GM12878 (cell line): Measurements from ENCODE around the gene ABCA9. TPM values are rescaled to one million over a fixed set of nuclear protein-coding genes. Genes with fewer than 3 reads are reported as not detected.

Experiments
- ATAC-seq: fragments of 200-7000 bp; cut with Tn5 transposase; 3 replicates; pipeline ENCODE4 v1.9.1; 2020; ENCODE audit warnings: mild to moderate bottlenecking, moderate library complexity
- BruUV-seq: library from RNA; stranded (reverse); fragments of 400-500 nt; replicated peaks from 2 replicates; lab custom pipeline; 2021; lab: Mats Ljungman, UMichigan
- CTCF ChIA-PET: fragments of 300-600 bp; sonication (Branson Sonifier 250); formaldehyde crosslinking; extraction: SDS; loops from one replicate; lab custom pipeline; 2021; ENCODE audit warnings: inconsistent platforms; lab: Yijun Ruan, JAX
- POLR2A ChIA-PET: fragments of 350-600 bp; formaldehyde crosslinking; extraction: SDS; loops from one replicate; lab custom pipeline; 2021; ENCODE audit warnings: inconsistent platforms; lab: Charles Lee
- RAD21 ChIA-PET: fragments of 300-600 bp; sonication (Branson Sonifier 250); formaldehyde crosslinking; loops from one replicate; lab custom pipeline; 2023; ENCODE audit warnings: antibody characterized with exemption; ENCODE audit not compliant: unreplicated experiment; lab: Charles Lee
- SMC1A ChIA-PET: fragments of 300-600 bp; sonication (Branson Sonifier 250); formaldehyde crosslinking; loops from one replicate; lab custom pipeline; 2023; ENCODE audit not compliant: unreplicated experiment, uncharacterized antibody; lab: Charles Lee
- DNase-seq: peaks from one replicate; pipeline ENCODE4 v3.0.0-alpha.2; 2011; ENCODE audit warnings: low read depth, low spot score
- FAIRE-seq: peaks from 3 replicates; lab custom pipeline; 2011; peaks lifted over from hg19 to GRCh38; lab: Jason Lieb, UNC
- H2AFZ ChIP-seq: 2 replicates; pipeline ENCODE4 v1.6.0; 2011; ENCODE audit warnings: low read depth, low read length, control low read depth; ENCODE audit not compliant: control insufficient read depth
- H3K27ac ChIP-seq: 2 replicates; pipeline ENCODE4 v1.5.1; 2011; ENCODE audit warnings: control low read depth; ENCODE audit not compliant: control insufficient read depth, insufficient read depth
- H3K27me3 ChIP-seq, 2 experiments: replicated peaks in 1 of 2; 2 replicates each; pipeline versions ENCODE4 v1.6.0 to v1.6.1; 2011; ENCODE audit warnings: low read length in 1 of 2; ENCODE audit not compliant: control insufficient read depth in 2 of 2, insufficient read depth in 2 of 2
- H3K36me3 ChIP-seq, 2 experiments: 2 replicates each; pipeline ENCODE4 v1.5.1; 2011; ENCODE audit warnings: low read length in 1 of 2; ENCODE audit not compliant: control insufficient read depth in 2 of 2, insufficient read depth in 2 of 2
- H3K4me1 ChIP-seq: 2 replicates; pipeline ENCODE4 v1.6.1; 2011; ENCODE audit warnings: mild to moderate bottlenecking, low read length, moderate library complexity, mixed read lengths; ENCODE audit not compliant: control insufficient read depth, insufficient read depth
- H3K4me2 ChIP-seq: 2 replicates; pipeline ENCODE4 v1.6.0; 2011; ENCODE audit warnings: control low read depth; ENCODE audit not compliant: control insufficient read depth, insufficient read depth
- H3K4me3 ChIP-seq: fragments of 200-600 bp; sonication (generic); 2 replicates; pipeline ENCODE4 v1.5.1; 2016
- H3K79me2 ChIP-seq: 2 replicates; pipeline ENCODE4 v1.6.0; 2011; ENCODE audit warnings: low read length; ENCODE audit not compliant: control insufficient read depth, insufficient read depth
- H3K9ac ChIP-seq: 2 replicates; pipeline ENCODE4 v1.8.0; 2011; ENCODE audit warnings: low read length, control low read depth, mixed read lengths; ENCODE audit not compliant: control insufficient read depth, insufficient read depth
- H3K9me3 ChIP-seq: replicated peaks from 3 replicates; pipeline ENCODE4 v1.5.1; 2011; ENCODE audit warnings: mild to moderate bottlenecking, low read length; ENCODE audit not compliant: control insufficient read depth, insufficient read depth
- H4K20me1 ChIP-seq: 2 replicates; pipeline ENCODE4 v1.6.0; 2011; ENCODE audit not compliant: control insufficient read depth, insufficient read depth
- CBFB ChIP-seq: IDR thresholded peaks from 2 replicates; pipeline ENCODE4 v1.6.1; 2016; ENCODE audit warnings: antibody characterized with exemption, low read depth
- CREB1 ChIP-seq: IDR thresholded peaks from 2 replicates; pipeline ENCODE4 v1.6.1; 2012; ENCODE audit warnings: low read depth, mild to moderate bottlenecking, inconsistent platforms
- EED ChIP-seq: sonication (generic); IDR thresholded peaks from 2 replicates; pipeline ENCODE4 v1.6.1; 2016; ENCODE audit warnings: antibody characterized with exemption, low read depth
- NBN ChIP-seq: fragments of 450-650 bp; IDR thresholded peaks from 2 replicates; pipeline ENCODE4 v1.6.1; 2016
- SPI1 ChIP-seq: IDR thresholded peaks from 2 replicates; pipeline ENCODE4 v1.6.1; 2011; ENCODE audit warnings: low read depth, mild to moderate bottlenecking, low read length, moderate library complexity, borderline replicate concordance; ENCODE audit not compliant: insufficient read depth
- SREBF2 ChIP-seq: IDR thresholded peaks from 2 replicates; pipeline ENCODE4 v1.6.1; 2012; ENCODE audit warnings: mild to moderate bottlenecking, low read length
- ZNF207 ChIP-seq: fragments of 450-650 bp; IDR thresholded peaks from 2 replicates; pipeline ENCODE4 v1.6.1; 2014; ENCODE audit warnings: antibody characterized with exemption, mild to moderate bottlenecking, borderline replicate concordance
- ZNF24 ChIP-seq: fragments of 450-650 bp; IDR thresholded peaks from 2 replicates; pipeline ENCODE4 v1.6.1; 2017; ENCODE audit warnings: antibody characterized with exemption, mild to moderate bottlenecking
- WGBS: methylation state at CpG from one replicate; pipeline ENCODE4 v1.1.6; 2016; ENCODE audit warnings: low lambda C conversion rate; ENCODE audit not compliant: insufficient replicate concordance, insufficient coverage; ENCODE audit errors: missing lambda C conversion rate; 5-methylcytosine and 5-hydroxymethylcytosine counted together
- in situ Hi-C: fragments of 300-500 bp; cut with MboI; formaldehyde crosslinking; loops from 9 replicates; pipeline ENCODE4 v1.14.3; 2018; ENCODE audit warnings: mixed read lengths
- intact Hi-C: fragments of 100-400 bp; cut with micrococcal nuclease; formaldehyde crosslinking; loops from one replicate; pipeline ENCODE4 v1.14.2; 2022; ENCODE audit not compliant: unreplicated experiment
- polyA plus RNA-seq, 11 experiments: library from polyadenylated mRNA; depleted of rRNA in 4 of 11; unstranded in 6 of 11; stranded (reverse) in 5 of 11; fragments of >200 nt; fragmentation: Nextera tagmentation in 4 of 11; fragmentation: Illumina TruSeq in 1 of 11; extraction: Ambion mirVana in 4 of 11; extraction: Trizol in 1 of 11; gene quantifications; 1 replicate in 1 of 11; 2 replicates in 10 of 11; pipeline versions ENCODE4 v1.2.1 to v1.2.3, GENCODE V29; 2011 to 2016; ENCODE audit warnings: inconsistent platforms in 2 of 11, missing spikeins in 2 of 11, low read depth in 1 of 11
- total RNA-seq, 4 experiments: library from RNA; depleted of rRNA in 3 of 4; stranded (reverse); fragments of >200 nt in 3 of 4; fragmentation: Illumina TruSeq in 1 of 4; extraction: Trizol in 1 of 4; gene quantifications; 2 replicates each; pipeline versions ENCODE4 v1.2.1 to v1.2.3, GENCODE V29; 2013 to 2021
- TF ChIP-seq, protein P1 (sequence below), 3 experiments: IDR thresholded peaks in 2 of 3; conservative IDR thresholded peaks in 1 of 3; 2 replicates each; pipeline ENCODE4 v1.5.1; 2011; ENCODE audit warnings: low read depth in 3 of 3, low read length in 3 of 3, mild to moderate bottlenecking in 3 of 3, control low read depth in 2 of 3, moderate library complexity in 2 of 3, inconsistent platforms in 1 of 3, mixed read lengths in 1 of 3; ENCODE audit not compliant: control insufficient read depth in 2 of 3, insufficient read depth in 1 of 3; ENCODE audit errors: extremely low read depth in 1 of 3
- TF ChIP-seq, protein P2 (sequence below): fragments of 450-650 bp; IDR thresholded peaks from 2 replicates; pipeline ENCODE4 v1.6.1; 2018; ENCODE audit warnings: borderline replicate concordance, mild to moderate bottlenecking; ENCODE audit not compliant: partially characterized antibody
- TF ChIP-seq, protein P3 (sequence below): IDR thresholded peaks from 2 replicates; pipeline ENCODE4 v1.6.1; 2011; ENCODE audit warnings: mild to moderate bottlenecking, low read depth, low read length, moderate library complexity; ENCODE audit not compliant: insufficient replicate concordance

ABCA9 gene
- total and polyA plus RNA-seq, 10 of the 15 experiments (the other 5 are each of a cell fraction or from before 2014, with no cell fraction given) = under 0.01 to 2.9 (median 0.31) TPM

DNA sequence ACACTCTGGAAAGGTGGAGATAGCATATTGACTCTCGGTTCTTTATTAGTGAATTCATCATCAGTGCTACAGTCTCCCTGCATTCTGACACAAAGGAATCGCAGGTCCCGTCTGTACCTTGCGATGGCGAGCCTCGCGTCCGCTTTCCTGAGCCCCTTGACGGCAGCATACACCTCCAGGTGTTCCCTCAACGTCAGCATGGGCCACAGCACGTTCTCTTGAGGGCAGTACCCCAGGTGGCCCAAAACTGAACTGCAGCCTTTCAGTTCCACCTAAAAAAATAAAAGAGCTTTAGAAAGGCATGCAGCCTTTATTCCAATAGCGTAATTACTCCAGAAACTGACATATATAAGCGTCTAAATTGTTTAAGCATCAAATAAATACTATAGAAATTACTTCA, 24.2 kb upstream of the ABCA9 start:
- ChIA-PET RAD21 (no interaction called here), SMC1A (interaction anchor here (0.6 to 1.5 kb wide), 3 partner anchors 13 to 198 kb away, joined by 3 read pairs; no protein-coding TSS in a partner anchor), POLR2A (interaction anchor here (0.7 kb wide), 1 partner anchor 116 kb away, joined by 5 read pairs; no protein-coding TSS in a partner anchor), CTCF (interaction anchor here (1.0 kb wide), 1 partner anchor 308 kb away, joined by 5 read pairs; no protein-coding TSS in a partner anchor)
- no peaks in the 10 kb centered on the region for H4K20me1 ChIP-seq
- in situ Hi-C loops = no loop called here
- FAIRE-seq (no peak), DNase-seq (no peak)
- H3K9me3 ChIP-seq = peaks cover 6% of the 10 kb centered on the region; the same call in 2 of the 3 replicates
- no TSS peak for BruUV-seq
- no peak overlapping the region for H3K9ac ChIP-seq
- H3K4me2 ChIP-seq = no peak overlapping the region
- H3K36me3 ChIP-seq = peaks cover 2 to 6% of the 10 kb centered on the region in 2 experiments; a peak in 2 of 4 replicates
- H3K27ac ChIP-seq = no peak overlapping the region
- no peak overlapping the region for H3K4me3 ChIP-seq
- no peaks in the 10 kb centered on the region for H3K4me1 ChIP-seq
- no peaks in the 10 kb centered on the region for H3K27me3 ChIP-seq
- TF ChIP-seq, protein P1, sequence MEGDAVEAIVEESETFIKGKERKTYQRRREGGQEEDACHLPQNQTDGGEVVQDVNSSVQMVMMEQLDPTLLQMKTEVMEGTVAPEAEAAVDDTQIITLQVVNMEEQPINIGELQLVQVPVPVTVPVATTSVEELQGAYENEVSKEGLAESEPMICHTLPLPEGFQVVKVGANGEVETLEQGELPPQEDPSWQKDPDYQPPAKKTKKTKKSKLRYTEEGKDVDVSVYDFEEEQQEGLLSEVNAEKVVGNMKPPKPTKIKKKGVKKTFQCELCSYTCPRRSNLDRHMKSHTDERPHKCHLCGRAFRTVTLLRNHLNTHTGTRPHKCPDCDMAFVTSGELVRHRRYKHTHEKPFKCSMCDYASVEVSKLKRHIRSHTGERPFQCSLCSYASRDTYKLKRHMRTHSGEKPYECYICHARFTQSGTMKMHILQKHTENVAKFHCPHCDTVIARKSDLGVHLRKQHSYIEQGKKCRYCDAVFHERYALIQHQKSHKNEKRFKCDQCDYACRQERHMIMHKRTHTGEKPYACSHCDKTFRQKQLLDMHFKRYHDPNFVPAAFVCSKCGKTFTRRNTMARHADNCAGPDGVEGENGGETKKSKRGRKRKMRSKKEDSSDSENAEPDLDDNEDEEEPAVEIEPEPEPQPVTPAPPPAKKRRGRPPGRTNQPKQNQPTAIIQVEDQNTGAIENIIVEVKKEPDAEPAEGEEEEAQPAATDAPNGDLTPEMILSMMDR (IDR thresholded peaks at IDR 0.05 in 2 of 3, conservative IDR thresholded peaks at IDR 0.05 in 1 of 3; ENCODE audit: control insufficient read depth in 2 of 3, extremely low read depth in 1 of 3, insufficient read depth in 1 of 3, low read depth in 3 of 3, low read length in 3 of 3) = 0 out of 6 replicates have a peak, but pooled peaks of 2 of the 3 experiments have one; percentile 16 to 25
- no peak for TF ChIP-seq ZNF24
- TF ChIP-seq, all 136 proteins: peak for 1
- 72% methylated on average over 13 of the region's 13 CpGs for WGBS
- 0 out of 3 replicates have a peak, but pooled peaks have one; percentile 42 for ATAC-seq
- intact Hi-C loops = no loop called here
- Histone ChIP-seq H2AFZ (no peak overlapping the region), H3K79me2 (no peaks in the 10 kb centered on the region)

DNA sequence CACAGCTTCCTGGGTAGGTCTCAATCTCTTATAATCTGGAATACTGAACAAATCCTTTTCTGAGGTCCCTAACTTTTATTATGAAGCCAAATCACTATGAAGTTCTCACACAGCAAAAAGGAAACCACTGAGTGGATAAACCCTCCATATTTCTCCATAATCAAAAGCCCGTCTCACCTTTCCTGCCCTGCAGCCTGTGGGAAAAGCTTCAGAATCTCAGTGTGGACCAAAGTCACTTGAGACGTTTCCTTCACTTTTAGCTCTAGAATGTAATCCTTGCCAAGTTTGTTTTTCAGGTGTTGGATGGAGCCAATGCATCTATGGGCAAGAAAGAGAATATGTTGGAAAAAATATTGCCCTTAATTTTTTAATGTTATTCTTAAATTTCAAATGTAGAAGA, 22.0 kb upstream of the ABCA9 start:
- Histone ChIP-seq H3K36me3 (peaks cover 2 to 6% of the 10 kb centered on the region in 2 experiments; a peak in 2 of 4 replicates), H3K4me3 (no peak overlapping the region), H2AFZ (no peak overlapping the region), H3K27ac (no peak overlapping the region), H4K20me1 (no peaks in the 10 kb centered on the region), H3K9ac (no peak overlapping the region), H3K4me2 (no peak overlapping the region), H3K27me3 (no peaks in the 10 kb centered on the region), H3K4me1 (no peaks in the 10 kb centered on the region), H3K9me3 (peaks cover 6% of the 10 kb centered on the region; the same call in 2 of the 3 replicates), H3K79me2 (no peaks in the 10 kb centered on the region)
- ChIA-PET RAD21 (no interaction called here), CTCF (interaction anchor here (1.3 kb wide), 1 partner anchor 21 kb away, joined by 3 read pairs; no protein-coding TSS in a partner anchor), POLR2A (no interaction called here), SMC1A (no interaction called here)
- DNase-seq (no peak), FAIRE-seq (no peak), ATAC-seq (no peak)
- BruUV-seq = no TSS peak
- 89% methylated on average over 2 of the region's 2 CpGs for whole genome bisulfite sequencing
- in situ Hi-C loops = no loop called here
- intact Hi-C loops = no loop called here
- TF ChIP-seq SPI1 (no peak), ZNF207 (no peak), NBN (no peak), EED (no peak), SREBF2 (no peak), CREB1 (no peak), CBFB (no peak)
- TF ChIP-seq, protein P2, sequence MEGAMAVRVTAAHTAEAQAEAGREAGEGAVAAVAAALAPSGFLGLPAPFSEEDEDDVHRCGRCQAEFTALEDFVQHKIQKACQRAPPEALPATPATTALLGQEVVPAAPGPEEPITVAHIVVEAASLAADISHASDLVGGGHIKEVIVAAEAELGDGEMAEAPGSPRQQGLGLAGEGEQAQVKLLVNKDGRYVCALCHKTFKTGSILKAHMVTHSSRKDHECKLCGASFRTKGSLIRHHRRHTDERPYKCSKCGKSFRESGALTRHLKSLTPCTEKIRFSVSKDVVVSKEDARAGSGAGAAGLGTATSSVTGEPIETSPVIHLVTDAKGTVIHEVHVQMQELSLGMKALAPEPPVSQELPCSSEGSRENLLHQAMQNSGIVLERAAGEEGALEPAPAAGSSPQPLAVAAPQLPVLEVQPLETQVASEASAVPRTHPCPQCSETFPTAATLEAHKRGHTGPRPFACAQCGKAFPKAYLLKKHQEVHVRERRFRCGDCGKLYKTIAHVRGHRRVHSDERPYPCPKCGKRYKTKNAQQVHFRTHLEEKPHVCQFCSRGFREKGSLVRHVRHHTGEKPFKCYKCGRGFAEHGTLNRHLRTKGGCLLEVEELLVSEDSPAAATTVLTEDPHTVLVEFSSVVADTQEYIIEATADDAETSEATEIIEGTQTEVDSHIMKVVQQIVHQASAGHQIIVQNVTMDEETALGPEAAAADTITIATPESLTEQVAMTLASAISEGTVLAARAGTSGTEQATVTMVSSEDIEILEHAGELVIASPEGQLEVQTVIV = no peak
- TF ChIP-seq, protein P3, sequence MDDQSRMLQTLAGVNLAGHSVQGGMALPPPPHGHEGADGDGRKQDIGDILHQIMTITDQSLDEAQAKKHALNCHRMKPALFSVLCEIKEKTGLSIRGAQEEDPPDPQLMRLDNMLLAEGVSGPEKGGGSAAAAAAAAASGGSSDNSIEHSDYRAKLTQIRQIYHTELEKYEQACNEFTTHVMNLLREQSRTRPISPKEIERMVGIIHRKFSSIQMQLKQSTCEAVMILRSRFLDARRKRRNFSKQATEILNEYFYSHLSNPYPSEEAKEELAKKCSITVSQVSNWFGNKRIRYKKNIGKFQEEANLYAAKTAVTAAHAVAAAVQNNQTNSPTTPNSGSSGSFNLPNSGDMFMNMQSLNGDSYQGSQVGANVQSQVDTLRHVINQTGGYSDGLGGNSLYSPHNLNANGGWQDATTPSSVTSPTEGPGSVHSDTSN = no peak
